IMR-90 (cell line): Measurements from ENCODE around the gene MYORG. TPM values are rescaled to one million over a fixed set of nuclear protein-coding genes. Genes with fewer than 3 reads are reported as not detected.

Source experiments
- ATAC-seq: fragments of 200-7000 bp; cut with Tn5 transposase; 2 replicates; pipeline ENCODE4 v1.9.1; 2020; ENCODE audit warnings: low read depth, mild to moderate bottlenecking, moderate library complexity
- BruUV-seq: library from RNA; stranded (reverse); fragments of 400-500 nt; replicated peaks from 2 replicates; lab custom pipeline; 2021; lab: Mats Ljungman, UMichigan
- CTCF ChIA-PET: fragments of 300-600 bp; formaldehyde crosslinking; extraction: SDS; loops from one replicate; lab custom pipeline; 2021; ENCODE audit warnings: antibody characterized with exemption; lab: Yijun Ruan, JAX
- POLR2A ChIA-PET: fragments of 300-600 bp; sonication (Branson Sonifier 250); formaldehyde crosslinking; loops from one replicate; lab custom pipeline; 2022; ENCODE audit warnings: antibody characterized with exemption; ENCODE audit not compliant: unreplicated experiment; lab: Charles Lee
- DNase-seq: peaks from one replicate; pipeline ENCODE4 v3.0.0; 2013
- H2AFZ ChIP-seq: replicated peaks from 2 replicates; pipeline ENCODE3; 2013; ENCODE audit warnings: low read length, mild to moderate bottlenecking; ENCODE audit not compliant: poor library complexity
- H2AK5ac ChIP-seq: 2 replicates; pipeline ENCODE4 v1.6.1; 2013; ENCODE audit warnings: low read depth, low read length, inconsistent platforms
- H2AK9ac ChIP-seq: replicated peaks from 2 replicates; pipeline ENCODE3; 2013; ENCODE audit warnings: mild to moderate bottlenecking, low read depth, low read length, moderate library complexity; ENCODE audit not compliant: poor library complexity
- H2BK120ac ChIP-seq: 2 replicates; pipeline ENCODE4 v1.6.1; 2013; ENCODE audit warnings: low read depth, low read length, inconsistent platforms
- H2BK15ac ChIP-seq: 3 replicates; pipeline ENCODE4 v1.6.1; 2013; ENCODE audit warnings: low read depth, low read length, inconsistent platforms
- H2BK20ac ChIP-seq: 2 replicates; pipeline ENCODE4 v1.6.1; 2013; ENCODE audit warnings: low read depth, mild to moderate bottlenecking, inconsistent platforms, low read length, moderate library complexity
- H2BK5ac ChIP-seq: 2 replicates; pipeline ENCODE4 v1.6.1; 2013; ENCODE audit warnings: mild to moderate bottlenecking, low read depth, low read length, inconsistent platforms; ENCODE audit not compliant: poor library complexity, severe bottlenecking
- H3K14ac ChIP-seq: replicated peaks from 2 replicates; pipeline ENCODE4 v1.6.1; 2013; ENCODE audit warnings: low read depth, low read length, inconsistent platforms
- H3K18ac ChIP-seq: 2 replicates; pipeline ENCODE4 v1.6.1; 2013; ENCODE audit warnings: low read depth, low read length, control low read depth
- H3K23ac ChIP-seq: 2 replicates; pipeline ENCODE4 v1.6.1; 2013; ENCODE audit warnings: low read depth, low read length, inconsistent platforms
- H3K27ac ChIP-seq: 2 replicates; pipeline ENCODE4 v1.5.1; 2013; ENCODE audit warnings: mild to moderate bottlenecking, control low read depth, low read length; ENCODE audit not compliant: insufficient read depth
- H3K27me3 ChIP-seq: 2 replicates; pipeline ENCODE4 v1.6.1; 2013; ENCODE audit warnings: low read length; ENCODE audit not compliant: control insufficient read depth, insufficient read depth
- H3K36me3 ChIP-seq: 2 replicates; pipeline ENCODE4 v1.6.1; 2013; ENCODE audit warnings: low read length, mixed read lengths; ENCODE audit not compliant: control insufficient read depth, insufficient read depth
- H3K4ac ChIP-seq: 2 replicates; pipeline ENCODE4 v1.6.1; 2013; ENCODE audit warnings: low read depth, low read length, inconsistent platforms
- H3K4me1 ChIP-seq: 2 replicates; pipeline ENCODE4 v1.6.1; 2013; ENCODE audit warnings: low read length, mixed read lengths; ENCODE audit not compliant: control insufficient read depth, insufficient read depth
- H3K4me2 ChIP-seq: 2 replicates; pipeline ENCODE4 v1.6.1; 2013; ENCODE audit warnings: low read depth, mild to moderate bottlenecking, control low read depth, low read length, moderate library complexity
- H3K4me3 ChIP-seq: 2 replicates; pipeline ENCODE4 v1.5.1; 2013; ENCODE audit warnings: low read depth, mild to moderate bottlenecking, control low read depth, low read length, moderate library complexity; ENCODE audit not compliant: insufficient read depth
- H3K56ac ChIP-seq: 2 replicates; pipeline ENCODE4 v1.6.1; 2013; ENCODE audit warnings: low read length, inconsistent platforms; ENCODE audit not compliant: insufficient read depth; ENCODE audit errors: extremely low read depth
- H3K79me1 ChIP-seq, 2 experiments: 2 replicates each; pipeline ENCODE4 v1.6.1; 2013; ENCODE audit warnings: low read length in 2 of 2, inconsistent platforms in 1 of 2, low read depth in 1 of 2
- H3K9ac ChIP-seq: 2 replicates; pipeline ENCODE4 v1.6.1; 2013; ENCODE audit warnings: low read depth, low read length, control low read depth
- H3K9me1 ChIP-seq: 2 replicates; pipeline ENCODE4 v1.6.1; 2013; ENCODE audit warnings: low read length, inconsistent platforms; ENCODE audit not compliant: insufficient read depth
- H3K9me3 ChIP-seq: 2 replicates; pipeline ENCODE4 v1.6.1; 2013; ENCODE audit warnings: low read length; ENCODE audit not compliant: control insufficient read depth, insufficient read depth
- H4K20me1 ChIP-seq: 2 replicates; pipeline ENCODE4 v1.6.1; 2013; ENCODE audit warnings: low read length, inconsistent platforms; ENCODE audit not compliant: insufficient read depth
- H4K5ac ChIP-seq: 2 replicates; pipeline ENCODE4 v1.6.1; 2013; ENCODE audit warnings: mild to moderate bottlenecking, low read depth, low read length, control low read depth
- H4K8ac ChIP-seq, 2 experiments: 2 replicates each; pipeline ENCODE4 v1.6.1; 2013; ENCODE audit warnings: low read depth in 2 of 2, low read length in 2 of 2, control low read depth in 1 of 2, inconsistent platforms in 1 of 2
- H4K91ac ChIP-seq: 2 replicates; pipeline ENCODE4 v1.6.1; 2013; ENCODE audit warnings: low read depth, low read length, inconsistent platforms; ENCODE audit not compliant: insufficient read depth
- BHLHE40 ChIP-seq: fragments of 150-350 bp; IDR thresholded peaks from 2 replicates; pipeline ENCODE4 v1.6.1; 2016; ENCODE audit warnings: mild to moderate bottlenecking, low read depth, low read length
- CHD1 ChIP-seq: IDR thresholded peaks from 2 replicates; pipeline ENCODE4 v1.6.1; 2012; ENCODE audit warnings: low read depth, low read length, improper control_type of control experiment
- MAFK ChIP-seq: IDR thresholded peaks from 2 replicates; pipeline ENCODE4 v1.6.1; 2012; ENCODE audit warnings: low read depth, low read length, improper control_type of control experiment
- MAZ ChIP-seq: IDR thresholded peaks from 2 replicates; pipeline ENCODE4 v1.6.1; 2012; ENCODE audit warnings: low read depth, mild to moderate bottlenecking, low read length, improper control_type of control experiment, moderate library complexity, borderline replicate concordance
- MXI1 ChIP-seq: IDR thresholded peaks from 2 replicates; pipeline ENCODE4 v1.6.1; 2012; ENCODE audit warnings: low read depth, mild to moderate bottlenecking, low read length, moderate library complexity, borderline replicate concordance
- NFE2L2 ChIP-seq: fragments of 150-350 bp; IDR thresholded peaks from 2 replicates; pipeline ENCODE4 v1.6.1; 2016; ENCODE audit warnings: low read depth, mild to moderate bottlenecking, low read length
- POLR2A ChIP-seq: IDR thresholded peaks from 2 replicates; pipeline ENCODE4 v1.6.1; 2012; ENCODE audit warnings: mild to moderate bottlenecking, low read depth, low read length
- RCOR1 ChIP-seq: IDR thresholded peaks from 2 replicates; pipeline ENCODE4 v1.6.1; 2012; ENCODE audit warnings: mild to moderate bottlenecking, low read length, improper control_type of control experiment; ENCODE audit not compliant: insufficient replicate concordance
- RFX5 ChIP-seq: IDR thresholded peaks from 2 replicates; pipeline ENCODE4 v1.8.0; 2012; ENCODE audit warnings: low read depth, mild to moderate bottlenecking, low read length, moderate library complexity
- SMC3 ChIP-seq: fragments of 150-350 bp; IDR thresholded peaks from 2 replicates; pipeline ENCODE4 v1.6.1; 2016; ENCODE audit warnings: low read depth, mild to moderate bottlenecking, antibody characterized with exemption, low read length, moderate library complexity
- WGBS, 2 experiments: methylation state at CpG; one replicate each; pipeline versions ENCODE4 v1.1.5 to v1.1.7; 2013; ENCODE audit warnings: missing lambda C conversion rate in 2 of 2; ENCODE audit not compliant: insufficient read length in 1 of 2; ENCODE audit errors: extremely low coverage in 2 of 2; 5-methylcytosine and 5-hydroxymethylcytosine counted together
- dilution Hi-C: fragments of 300-500 bp; cut with HindIII; formaldehyde crosslinking; loops from one replicate; pipeline ENCODE4 v1.14.3; 2018; ENCODE audit warnings: low sequenced_read_pairs; ENCODE audit not compliant: unreplicated experiment
- in situ Hi-C: fragments of 300-500 bp; cut with MboI; formaldehyde crosslinking; loops from 3 replicates; pipeline ENCODE4 v1.14.3; 2019; ENCODE audit warnings: low sequenced_read_pairs, inconsistent platforms, mixed read lengths
- intact Hi-C: fragments of 100-400 bp; cut with micrococcal nuclease; formaldehyde crosslinking; loops from 2 replicates; pipeline ENCODE4 v1.10.0; 2022
- polyA plus RNA-seq, 3 experiments: library from polyadenylated mRNA; depleted of rRNA; stranded (reverse); fragments of >200 nt; gene quantifications; 2 replicates each; pipeline ENCODE4 v1.2.3, GENCODE V29; 2012; ENCODE audit warnings: low replicate concordance in 1 of 3
- total RNA-seq: library from RNA; depleted of rRNA; stranded (reverse); fragments of >200 nt; gene quantifications from 2 replicates; pipeline ENCODE4 v1.2.3, GENCODE V29; 2012
- TF ChIP-seq, protein P1 (sequence below): conservative IDR thresholded peaks from 2 replicates; pipeline ENCODE4 v1.5.1; 2012; ENCODE audit warnings: mild to moderate bottlenecking, low read depth, low read length, improper control_type of control experiment
- TF ChIP-seq, protein P2 (sequence below): fragments of 150-350 bp; IDR thresholded peaks from 2 replicates; pipeline ENCODE4 v1.6.1; 2016; ENCODE audit warnings: low read depth, mild to moderate bottlenecking, low read length, moderate library complexity, borderline replicate concordance

The MYORG gene
- total and polyA plus RNA-seq, 2 of the 4 experiments (the other 2 are of a cell fraction): 0.36 to 0.60 TPM

- BruUV-seq: no TSS peak
- no peak overlapping the region for H2BK20ac ChIP-seq
- intact Hi-C loops: no loop called here
- H3K4me3 ChIP-seq: no peak overlapping the region
- no peak for ATAC-seq
- no peak overlapping the region for H3K27ac ChIP-seq
- WGBS, 2 experiments: no CpG with 5 or more reads among the region's 2 CpGs
- peaks cover 9% of the 10 kb centered on the region for H3K9me1 ChIP-seq
- no peak overlapping the region for H3K56ac ChIP-seq
- POLR2A ChIA-PET: no interaction called here
- no peak overlapping the region for H2BK5ac ChIP-seq
- no peak overlapping the region for H2BK120ac ChIP-seq
- peaks cover 67% of the 10 kb centered on the region for H4K20me1 ChIP-seq
- H4K8ac ChIP-seq: no peak overlapping the region
- no peak overlapping the region for H3K14ac ChIP-seq
- H3K9ac ChIP-seq: no peak overlapping the region
- DNase-seq: no peak
- H2AK9ac ChIP-seq: no peak overlapping the region
- peaks cover 6% of the 10 kb centered on the region for H3K36me3 ChIP-seq
- no peak overlapping the region for H3K4me2 ChIP-seq
- H3K18ac ChIP-seq: no peak overlapping the region
- H3K79me1 ChIP-seq: peaks cover 7 to 28% of the 10 kb centered on the region in 2 experiments; a peak in 3 of 4 replicates
- no peak overlapping the region for H3K4ac ChIP-seq
- CTCF ChIA-PET: no interaction called here
- in situ Hi-C loops: loop anchor here (5.0 kb wide), 2 partner anchors 83 to 193 kb away; no protein-coding TSS in a partner anchor
- H3K27me3 ChIP-seq: no peaks in the 10 kb centered on the region
- H3K4me1 ChIP-seq: no peaks in the 10 kb centered on the region; the same call in 1 of the 2 replicates
- H2AFZ ChIP-seq: no peak overlapping the region
- no peak overlapping the region for H2AK5ac ChIP-seq
- no peak overlapping the region for H4K91ac ChIP-seq
- H4K5ac ChIP-seq: no peak overlapping the region
- TF ChIP-seq MAZ (no peak), MAFK (no peak), SMC3 (no peak), POLR2A (no peak), RFX5 (no peak), RCOR1 (no peak), MXI1 (no peak), CHD1 (no peak), BHLHE40 (no peak), NFE2L2 (no peak)
- TF ChIP-seq, protein P1, sequence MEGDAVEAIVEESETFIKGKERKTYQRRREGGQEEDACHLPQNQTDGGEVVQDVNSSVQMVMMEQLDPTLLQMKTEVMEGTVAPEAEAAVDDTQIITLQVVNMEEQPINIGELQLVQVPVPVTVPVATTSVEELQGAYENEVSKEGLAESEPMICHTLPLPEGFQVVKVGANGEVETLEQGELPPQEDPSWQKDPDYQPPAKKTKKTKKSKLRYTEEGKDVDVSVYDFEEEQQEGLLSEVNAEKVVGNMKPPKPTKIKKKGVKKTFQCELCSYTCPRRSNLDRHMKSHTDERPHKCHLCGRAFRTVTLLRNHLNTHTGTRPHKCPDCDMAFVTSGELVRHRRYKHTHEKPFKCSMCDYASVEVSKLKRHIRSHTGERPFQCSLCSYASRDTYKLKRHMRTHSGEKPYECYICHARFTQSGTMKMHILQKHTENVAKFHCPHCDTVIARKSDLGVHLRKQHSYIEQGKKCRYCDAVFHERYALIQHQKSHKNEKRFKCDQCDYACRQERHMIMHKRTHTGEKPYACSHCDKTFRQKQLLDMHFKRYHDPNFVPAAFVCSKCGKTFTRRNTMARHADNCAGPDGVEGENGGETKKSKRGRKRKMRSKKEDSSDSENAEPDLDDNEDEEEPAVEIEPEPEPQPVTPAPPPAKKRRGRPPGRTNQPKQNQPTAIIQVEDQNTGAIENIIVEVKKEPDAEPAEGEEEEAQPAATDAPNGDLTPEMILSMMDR: no peak
- TF ChIP-seq, protein P2, sequence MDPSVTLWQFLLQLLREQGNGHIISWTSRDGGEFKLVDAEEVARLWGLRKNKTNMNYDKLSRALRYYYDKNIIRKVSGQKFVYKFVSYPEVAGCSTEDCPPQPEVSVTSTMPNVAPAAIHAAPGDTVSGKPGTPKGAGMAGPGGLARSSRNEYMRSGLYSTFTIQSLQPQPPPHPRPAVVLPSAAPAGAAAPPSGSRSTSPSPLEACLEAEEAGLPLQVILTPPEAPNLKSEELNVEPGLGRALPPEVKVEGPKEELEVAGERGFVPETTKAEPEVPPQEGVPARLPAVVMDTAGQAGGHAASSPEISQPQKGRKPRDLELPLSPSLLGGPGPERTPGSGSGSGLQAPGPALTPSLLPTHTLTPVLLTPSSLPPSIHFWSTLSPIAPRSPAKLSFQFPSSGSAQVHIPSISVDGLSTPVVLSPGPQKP: no peak
- no peaks in the 10 kb centered on the region for H3K9me3 ChIP-seq
- H2BK15ac ChIP-seq: no peak overlapping the region
- dilution Hi-C loops: no loop called here
- no peak overlapping the region for H3K23ac ChIP-seq
These were observed 32.5 kb upstream of the MYORG start for GRCh38 chr9:34409154-34409553.
